ENCODE data around the gene CASP3.
"Not testable (repeated sequence)": the region's sequence is repeated elsewhere in the genome, so short reads cannot be mapped to it uniquely, and the experiment has no call there.

CASP3 gene

DNA sequence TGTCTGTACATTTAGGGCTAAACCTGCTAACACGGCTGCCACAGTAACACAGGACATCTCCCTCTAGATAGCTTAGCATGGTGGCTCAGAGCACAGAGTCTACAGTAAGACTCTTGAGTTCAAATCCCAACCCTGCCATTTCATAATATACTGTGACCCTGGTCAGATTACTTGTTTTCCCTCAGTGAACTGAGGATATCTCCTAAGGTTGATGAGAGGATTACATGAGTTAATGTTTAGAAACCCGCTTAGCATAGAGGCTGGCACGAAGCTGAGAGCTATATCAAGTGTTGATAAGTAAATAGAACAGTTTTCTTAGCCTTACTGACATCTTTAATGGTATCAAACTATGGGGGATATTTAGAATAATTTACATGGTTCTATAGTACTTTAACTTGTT lies 37.2 kb downstream of the CASP3 start:
- DNase-seq (ENCODE audit: low spot score), result no peak
- in situ Hi-C loops (cut with MboI; ENCODE audit: low pct_unique_long_range_greater_than_20kb, low sequenced_read_pairs, unreplicated experiment), result no loop called here
- TF ChIP-seq, protein P1, sequence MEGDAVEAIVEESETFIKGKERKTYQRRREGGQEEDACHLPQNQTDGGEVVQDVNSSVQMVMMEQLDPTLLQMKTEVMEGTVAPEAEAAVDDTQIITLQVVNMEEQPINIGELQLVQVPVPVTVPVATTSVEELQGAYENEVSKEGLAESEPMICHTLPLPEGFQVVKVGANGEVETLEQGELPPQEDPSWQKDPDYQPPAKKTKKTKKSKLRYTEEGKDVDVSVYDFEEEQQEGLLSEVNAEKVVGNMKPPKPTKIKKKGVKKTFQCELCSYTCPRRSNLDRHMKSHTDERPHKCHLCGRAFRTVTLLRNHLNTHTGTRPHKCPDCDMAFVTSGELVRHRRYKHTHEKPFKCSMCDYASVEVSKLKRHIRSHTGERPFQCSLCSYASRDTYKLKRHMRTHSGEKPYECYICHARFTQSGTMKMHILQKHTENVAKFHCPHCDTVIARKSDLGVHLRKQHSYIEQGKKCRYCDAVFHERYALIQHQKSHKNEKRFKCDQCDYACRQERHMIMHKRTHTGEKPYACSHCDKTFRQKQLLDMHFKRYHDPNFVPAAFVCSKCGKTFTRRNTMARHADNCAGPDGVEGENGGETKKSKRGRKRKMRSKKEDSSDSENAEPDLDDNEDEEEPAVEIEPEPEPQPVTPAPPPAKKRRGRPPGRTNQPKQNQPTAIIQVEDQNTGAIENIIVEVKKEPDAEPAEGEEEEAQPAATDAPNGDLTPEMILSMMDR (IDR thresholded peaks at IDR 0.05; ENCODE audit: extremely low read depth, insufficient read depth, missing control alignments), result no peak

DNA sequence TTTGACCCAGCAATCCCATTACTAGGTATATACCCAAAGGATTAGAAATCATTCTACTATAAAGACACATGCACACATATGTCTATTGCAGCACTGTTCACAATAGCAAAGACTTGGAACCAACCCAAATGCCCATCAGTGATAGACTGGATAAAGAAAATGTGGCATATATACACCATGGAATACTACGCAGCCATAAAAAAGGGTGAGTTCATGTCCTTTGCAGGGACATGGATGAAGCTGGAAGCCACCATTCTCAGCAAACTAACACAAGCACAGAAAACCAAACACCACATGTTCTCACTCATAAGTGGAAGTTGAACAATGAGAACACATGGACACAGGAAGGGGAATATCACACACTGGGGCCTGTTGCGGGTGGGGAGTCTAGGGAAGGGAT lies 41.8 kb downstream of the CASP3 start:
- in situ Hi-C loops (cut with MboI; ENCODE audit: low pct_unique_long_range_greater_than_20kb, low sequenced_read_pairs, unreplicated experiment); DNase-seq (ENCODE audit: low spot score): not testable (repeated sequence)

DNA sequence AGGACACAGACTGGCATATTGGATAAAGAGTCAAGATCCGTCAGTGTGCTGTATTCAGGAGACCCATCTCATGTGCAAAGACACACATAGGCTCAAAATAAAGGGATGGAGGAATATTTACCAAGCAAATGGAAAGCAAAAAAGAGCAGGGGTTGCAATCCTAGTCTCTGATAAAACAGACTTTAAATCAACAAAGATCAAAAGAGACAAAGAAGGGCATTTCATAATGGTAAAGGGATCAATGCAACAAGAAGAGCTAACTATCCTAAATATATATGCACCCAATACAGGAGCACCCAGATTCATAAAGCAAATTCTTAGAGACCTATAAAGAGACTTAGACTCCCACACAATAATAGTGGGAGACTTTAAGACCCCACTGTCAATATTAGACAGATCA lies 46.4 kb downstream of the CASP3 start:
- DNase-seq (ENCODE audit: low spot score); in situ Hi-C loops (cut with MboI; ENCODE audit: low pct_unique_long_range_greater_than_20kb, low sequenced_read_pairs, unreplicated experiment): not testable (repeated sequence)

DNA sequence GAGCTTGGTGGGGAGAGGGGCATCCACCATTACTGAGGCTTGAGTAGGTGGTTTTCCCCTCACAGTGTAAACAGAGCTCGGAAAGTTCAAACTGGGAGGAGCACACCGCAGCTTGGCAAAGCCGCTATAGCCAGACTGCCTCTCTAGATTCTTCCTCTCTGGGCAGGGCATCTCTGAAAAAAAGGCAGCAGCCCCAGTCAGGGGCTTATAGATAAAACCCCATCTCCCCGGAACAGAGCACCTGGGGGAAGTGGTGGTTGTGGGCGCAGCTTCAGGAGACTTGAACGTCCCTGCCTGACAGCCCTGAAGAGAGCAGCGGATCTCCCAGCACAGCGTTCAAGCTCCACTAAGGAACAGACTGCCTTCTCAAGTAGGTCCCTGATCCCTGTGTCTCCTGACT lies 48.3 kb downstream of the CASP3 start:
- in situ Hi-C loops (cut with MboI; ENCODE audit: low pct_unique_long_range_greater_than_20kb, low sequenced_read_pairs, unreplicated experiment); DNase-seq (ENCODE audit: low spot score): not testable (repeated sequence)

DNA sequence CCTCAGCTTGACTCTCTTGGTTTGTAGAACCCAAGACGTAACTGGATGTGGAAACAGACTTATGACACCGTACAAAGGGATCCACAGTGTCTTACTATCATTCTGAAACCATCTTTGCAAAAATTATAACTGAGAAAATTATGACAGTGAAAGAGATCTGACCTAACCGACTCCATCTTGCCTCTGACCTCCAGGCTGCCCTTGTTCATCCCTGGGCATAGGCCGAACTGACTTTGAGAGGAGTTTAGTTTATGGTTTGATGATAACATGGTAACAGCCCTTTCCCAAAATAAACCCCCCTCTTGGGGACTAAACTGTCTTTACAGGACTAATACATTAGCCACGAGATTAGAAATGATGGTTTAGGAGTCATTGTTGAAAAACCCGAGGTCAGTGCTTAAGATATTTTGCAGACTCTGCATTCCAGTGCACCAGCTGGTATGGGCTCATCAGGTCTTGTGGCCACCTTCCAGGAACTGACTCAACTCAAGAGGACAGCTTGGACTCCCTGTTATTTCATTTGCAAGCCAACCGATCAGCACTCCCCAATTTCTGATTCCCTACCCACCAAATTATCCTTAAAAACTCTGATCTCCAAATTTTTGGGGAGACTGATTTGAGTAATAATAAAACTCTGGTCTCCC lies 49.6 kb downstream of the CASP3 start:
- TF ChIP-seq, protein P1 (IDR thresholded peaks at IDR 0.05; ENCODE audit: extremely low read depth, insufficient read depth, missing control alignments), result no peak
- no peak for DNase-seq (ENCODE audit: low spot score)
- in situ Hi-C loops (cut with MboI; ENCODE audit: low pct_unique_long_range_greater_than_20kb, low sequenced_read_pairs, unreplicated experiment), result no loop called here

DNA sequence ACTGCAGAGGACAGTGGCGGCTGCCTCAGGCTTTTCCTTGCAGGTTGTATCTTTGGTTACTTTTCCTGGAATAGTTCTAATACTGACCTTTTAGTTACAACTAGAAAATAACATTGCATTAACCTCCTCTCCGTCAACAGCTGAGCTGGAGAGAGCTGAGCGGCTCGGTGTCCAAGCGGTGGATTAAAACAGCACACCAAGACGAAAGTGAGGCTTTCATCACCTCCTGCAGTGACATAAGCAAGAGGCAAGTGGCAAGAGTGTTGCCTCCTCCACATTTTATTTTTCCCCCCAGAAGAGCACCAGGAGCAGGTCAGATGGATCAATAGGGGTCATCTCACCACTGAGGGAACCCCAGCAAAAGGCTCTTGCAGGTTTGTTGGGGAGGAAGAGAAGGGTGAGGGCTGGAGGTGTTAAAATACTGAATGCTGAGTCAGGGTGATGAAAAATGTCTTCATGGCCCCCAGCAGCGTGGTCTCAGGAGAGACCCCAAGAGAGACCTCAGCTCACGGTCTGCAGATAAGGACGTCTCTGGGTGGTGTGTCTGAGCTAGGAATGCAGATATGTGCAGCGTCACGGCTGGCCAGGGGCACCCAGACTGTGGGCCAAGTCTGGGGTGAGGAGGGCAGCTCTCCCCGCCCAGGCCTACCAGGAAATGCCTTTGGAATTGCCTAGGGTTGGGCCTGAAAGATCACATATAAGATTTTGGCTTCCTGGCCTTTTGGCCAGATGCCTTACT lies 50.3 kb downstream of the CASP3 start:
- TF ChIP-seq, protein P1 (IDR thresholded peaks at IDR 0.05; ENCODE audit: extremely low read depth, insufficient read depth, missing control alignments), result no peak
- in situ Hi-C loops (cut with MboI; ENCODE audit: low pct_unique_long_range_greater_than_20kb, low sequenced_read_pairs, unreplicated experiment), result no loop called here
- DNase-seq (ENCODE audit: low spot score), result no peak

DNA sequence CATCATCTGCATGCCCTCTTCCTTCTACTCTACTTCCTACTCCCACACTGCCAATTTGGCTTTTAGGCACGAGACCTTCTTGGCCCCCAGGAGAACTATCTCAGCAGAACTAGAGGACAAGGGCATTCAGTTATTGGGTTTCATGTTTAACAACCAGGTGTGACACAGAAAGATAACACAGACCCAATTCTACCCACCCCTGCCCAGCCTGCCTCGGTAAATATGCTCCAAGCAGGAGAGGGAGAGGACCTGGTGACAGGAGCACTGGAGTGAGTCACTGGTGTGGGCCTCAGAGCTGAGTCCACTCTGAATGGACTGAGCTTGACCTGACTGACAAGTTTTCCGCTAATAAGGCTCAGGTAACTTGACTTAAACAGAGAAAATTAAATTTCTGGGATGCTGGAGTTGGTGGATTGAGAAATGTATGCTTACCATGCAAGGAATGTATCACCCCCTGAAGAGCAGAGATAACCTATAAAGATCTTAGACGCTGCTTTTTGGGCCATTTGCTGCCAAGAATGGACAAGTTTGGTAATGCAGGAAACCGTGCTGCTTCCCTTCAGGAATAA lies 52.5 kb downstream of the CASP3 start:
- DNase-seq (ENCODE audit: low spot score), result no peak
- in situ Hi-C loops (cut with MboI; ENCODE audit: low pct_unique_long_range_greater_than_20kb, low sequenced_read_pairs, unreplicated experiment), result no loop called here
- TF ChIP-seq, protein P1 (IDR thresholded peaks at IDR 0.05; ENCODE audit: extremely low read depth, insufficient read depth, missing control alignments), result no peak

DNA sequence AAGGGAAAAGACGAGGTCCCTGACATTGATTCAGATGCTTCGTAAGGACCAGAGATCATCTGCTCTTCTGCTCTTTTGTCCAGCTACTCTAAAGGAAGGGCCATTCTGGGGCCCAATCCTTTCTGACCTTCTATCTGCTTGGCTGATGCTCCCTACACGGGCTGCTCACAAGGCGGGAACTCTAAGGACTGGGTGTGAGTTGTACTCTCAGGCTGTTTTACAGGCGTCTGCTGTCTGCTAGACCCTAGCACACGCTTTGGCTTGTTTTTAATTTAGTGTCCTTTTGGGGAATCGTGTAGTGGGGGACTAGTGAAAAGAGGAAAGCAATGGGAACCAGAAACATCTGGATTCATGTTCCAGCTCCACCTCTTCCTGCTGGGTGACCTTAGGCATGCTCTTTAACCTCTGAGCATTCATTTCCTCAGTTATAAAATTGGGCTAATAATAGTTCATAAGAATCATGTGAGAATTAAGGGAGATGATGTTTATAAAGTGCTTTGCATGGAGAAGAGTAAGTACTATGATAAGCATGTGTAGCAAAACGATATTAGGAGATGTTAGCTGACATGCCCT lies 53.1 kb downstream of the CASP3 start:
- TF ChIP-seq, protein P1 (IDR thresholded peaks at IDR 0.05; ENCODE audit: extremely low read depth, insufficient read depth, missing control alignments), result no peak
- in situ Hi-C loops (cut with MboI; ENCODE audit: low pct_unique_long_range_greater_than_20kb, low sequenced_read_pairs, unreplicated experiment), result no loop called here

More for the DNA sequence above, 53.1 kb downstream of the CASP3 start:
- no peak for DNase-seq (ENCODE audit: low spot score)

Measured in GM13977 (cell line).